ENCODE results near the gene PIGR.

DNA sequence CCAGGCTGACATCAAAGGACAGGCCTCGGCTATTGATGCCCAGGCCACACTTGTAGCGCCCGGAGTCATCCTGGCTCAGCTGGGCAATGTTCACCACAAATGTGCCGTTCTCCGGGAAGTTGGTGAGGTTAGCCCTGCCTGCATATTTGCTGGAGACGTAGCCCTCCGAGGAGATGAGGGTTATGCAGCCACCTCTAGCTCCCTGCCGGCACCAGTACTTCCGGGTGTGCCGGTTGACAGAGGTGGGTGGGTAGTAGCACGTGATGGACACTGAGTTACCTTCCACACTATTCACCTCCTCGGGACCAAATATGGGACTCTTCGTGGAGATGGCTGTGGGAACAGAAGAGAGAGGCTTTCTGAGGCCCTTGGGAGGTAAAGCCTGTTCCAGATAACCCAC is 7.1 kb downstream of the PIGR start:
- TF ChIP-seq GATA3 (IDR thresholded peaks at IDR 0.05; ENCODE audit: low read depth, low read length) (no peak), GATA2 (IDR thresholded peaks at IDR 0.05; ENCODE audit: low read depth, low read length) (no peak)
